Stimulated activated CD8-positive, alpha-beta memory T cell treated with anti-CD3 and anti-CD28 coated beads, Interleukin-12 subunit alpha, Interleukin-12 subunit beta, amount 100 ng/mL, for 24 hours (primary cell): ENCODE data around the gene LRRC26.

Source experiments
- DNase-seq: peaks from one replicate; pipeline ENCODE4 v3.0.0-alpha.2; 2020; ENCODE audit errors: extremely low read depth

The LRRC26 gene

DNA sequence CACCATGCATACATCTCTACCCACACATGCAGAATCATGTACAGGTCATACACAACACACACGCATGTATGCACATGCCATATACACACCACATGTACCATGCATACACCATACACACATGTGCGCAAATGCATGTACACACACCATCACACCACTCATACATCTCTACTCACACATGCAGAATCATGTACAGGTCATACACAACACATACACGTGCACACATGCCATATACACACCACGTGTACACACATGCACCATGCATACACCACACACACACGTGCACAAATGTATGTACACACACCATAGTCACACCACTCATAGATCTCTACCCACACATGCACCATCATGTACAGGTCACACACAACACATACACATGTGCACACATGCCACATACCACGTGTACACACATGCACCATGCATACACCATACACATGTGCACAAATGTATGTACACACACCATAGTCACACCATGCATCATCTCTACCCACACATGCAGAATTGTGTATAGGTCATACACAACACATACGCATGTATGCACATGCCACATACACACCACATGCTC lies 16.9 kb downstream of the LRRC26 start:
- DNase-seq, result no peak

DNA sequence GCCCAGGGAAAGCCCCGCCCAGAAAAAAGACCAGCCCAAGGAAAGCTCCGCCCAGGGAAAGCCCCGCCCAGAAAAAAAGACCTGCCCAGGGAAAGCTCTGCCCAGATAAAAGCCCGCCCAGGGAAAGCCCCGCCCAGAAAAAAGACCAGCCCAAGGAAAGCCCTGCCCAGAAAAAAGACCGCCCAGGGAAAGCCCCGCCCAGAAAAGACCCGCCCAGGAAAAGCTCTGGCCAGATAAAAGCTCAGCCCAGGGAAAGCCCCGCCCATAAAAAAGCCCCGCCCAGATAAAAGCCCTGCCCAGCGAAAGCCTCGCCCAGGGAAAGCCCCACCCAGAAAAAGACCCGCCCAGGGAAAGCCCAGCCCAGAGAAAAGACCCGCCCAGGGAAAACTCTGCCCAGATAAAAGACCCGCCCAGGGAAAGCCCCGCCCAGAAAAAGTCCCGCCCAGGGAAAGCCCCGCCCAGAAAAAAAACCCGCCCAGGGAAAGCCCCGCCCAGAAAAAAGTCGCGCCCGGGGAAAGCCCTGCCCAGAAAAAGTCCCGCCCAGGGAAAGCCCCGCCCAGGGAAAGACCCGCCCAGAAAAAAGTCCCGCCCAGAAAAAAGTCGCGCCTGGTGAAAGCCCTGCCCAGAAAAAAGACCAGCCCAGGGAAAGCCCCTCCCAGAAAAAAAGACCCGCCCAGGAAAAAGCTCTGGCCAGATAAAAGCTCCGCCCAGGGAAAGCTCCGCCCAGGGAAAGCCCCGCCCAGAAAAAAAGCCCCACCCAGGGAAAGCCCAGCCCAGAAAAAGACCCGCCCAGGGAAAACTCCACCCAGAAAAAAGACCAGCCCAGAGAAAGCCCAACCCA lies 19.0 kb downstream of the LRRC26 start:
- no peak for DNase-seq

DNA sequence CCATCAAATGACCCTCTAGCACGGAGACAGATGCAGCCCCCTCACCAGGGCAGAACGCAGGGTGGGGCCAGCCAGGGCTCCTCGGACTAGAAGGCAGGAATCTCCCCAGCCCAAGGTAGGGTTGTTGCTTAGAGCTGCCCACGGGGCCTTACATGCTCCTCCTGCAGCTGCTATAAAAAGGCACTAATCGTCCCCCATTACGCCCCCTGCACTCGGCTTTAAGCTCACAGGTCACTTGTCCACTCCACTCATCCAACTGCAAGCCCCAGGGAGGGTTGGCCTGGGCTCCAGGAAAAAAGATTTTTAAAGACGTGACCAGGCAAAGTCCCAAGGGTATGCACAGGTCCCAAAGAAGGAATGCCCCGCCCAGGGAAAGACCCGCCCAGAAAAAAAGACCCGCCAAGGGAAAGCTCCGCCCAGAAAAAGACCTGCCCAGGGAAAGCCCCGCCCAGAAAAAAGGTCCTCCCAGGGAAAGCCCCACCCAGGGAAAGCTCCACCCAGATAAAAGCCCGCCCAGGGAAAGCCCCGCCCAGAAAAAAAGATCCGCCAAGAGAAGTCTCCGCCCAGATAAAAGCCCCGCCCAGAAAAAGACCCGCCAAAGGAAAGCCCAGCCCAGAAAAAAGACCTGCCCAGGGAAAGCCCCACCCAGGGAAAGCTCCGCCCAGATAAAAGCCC lies 19.8 kb downstream of the LRRC26 start:
- DNase-seq, result no peak

DNA sequence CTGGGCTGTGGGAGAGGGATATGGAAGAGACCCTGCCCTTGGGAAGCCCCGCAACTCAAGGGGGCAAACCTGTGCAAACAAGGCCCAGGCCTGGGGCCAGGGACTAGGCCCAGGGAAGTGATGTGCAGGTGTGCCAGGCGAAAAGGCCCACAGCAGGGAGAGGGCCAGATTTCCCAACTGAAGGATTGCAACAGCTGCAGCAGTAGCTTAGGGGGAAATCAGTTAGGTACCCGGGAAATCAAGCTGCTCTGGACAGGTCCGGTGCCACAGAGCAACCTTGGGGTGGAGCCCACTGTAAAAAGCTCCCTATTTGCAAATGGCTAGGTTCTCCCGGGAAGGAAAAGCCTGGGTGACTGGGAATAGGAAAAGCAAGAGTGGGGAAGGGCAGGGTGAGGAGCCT lies 20.5 kb downstream of the LRRC26 start:
- no peak for DNase-seq

DNA sequence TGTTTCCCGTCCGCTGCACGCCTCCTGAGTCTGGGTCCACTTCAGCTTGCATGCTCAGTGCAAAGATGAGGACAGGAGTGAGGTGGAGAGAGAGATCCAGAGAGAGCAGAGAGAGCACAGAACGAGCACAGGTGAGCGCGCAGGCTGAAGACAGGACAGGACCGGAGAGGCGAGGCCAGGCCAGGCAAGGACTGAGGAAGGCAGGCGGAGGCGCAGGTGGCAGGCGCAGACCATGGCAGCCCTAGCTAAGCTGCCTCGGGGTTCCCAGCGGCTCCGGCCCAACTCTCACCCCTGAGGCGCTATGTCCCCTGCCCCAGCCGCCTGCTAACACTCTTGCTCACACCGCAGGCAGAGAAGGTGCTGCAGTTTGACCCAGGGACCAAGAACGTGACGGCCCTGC lies 21.2 kb downstream of the LRRC26 start:
- DNase-seq, result no peak

DNA sequence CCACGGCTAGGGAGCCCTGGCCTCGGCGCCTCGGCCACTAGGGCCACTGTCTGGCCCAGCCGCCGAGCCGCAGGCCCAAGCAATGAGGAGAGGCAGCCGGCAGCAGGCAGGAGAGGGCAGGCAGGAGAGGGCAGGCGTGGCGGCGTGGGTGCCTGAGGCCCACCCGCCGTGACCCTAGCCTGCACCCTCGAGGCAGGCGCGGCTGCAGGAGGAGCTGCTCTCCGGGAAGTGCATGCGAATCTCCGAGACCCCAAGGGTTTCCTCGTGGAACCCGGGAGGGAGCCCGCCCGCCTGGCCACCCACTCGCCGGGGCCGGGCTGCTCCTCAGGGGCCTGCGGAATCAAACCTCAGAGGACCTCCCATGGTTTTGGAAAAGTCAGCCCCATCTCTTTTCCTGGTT lies 21.6 kb downstream of the LRRC26 start:
- no peak for DNase-seq

DNA sequence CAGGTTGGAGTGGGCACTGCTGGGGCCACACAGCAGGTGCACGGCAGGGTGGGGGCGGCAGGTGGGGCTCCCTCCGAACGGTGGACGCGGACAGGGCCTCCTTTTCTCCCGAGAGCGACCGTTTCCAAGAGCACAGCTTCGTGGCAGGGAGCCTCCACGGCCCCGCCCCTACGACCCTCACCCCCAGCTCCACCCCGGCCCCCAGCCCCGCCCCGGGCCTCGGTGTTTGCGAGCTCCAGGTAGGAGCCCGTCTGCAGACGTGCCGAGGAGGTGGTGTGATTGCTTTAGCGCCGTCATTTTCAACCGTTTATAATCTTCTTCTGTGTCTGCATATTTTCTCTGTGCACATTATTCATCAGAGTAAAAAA lies 22.1 kb downstream of the LRRC26 start:
- no peak for DNase-seq

DNA sequence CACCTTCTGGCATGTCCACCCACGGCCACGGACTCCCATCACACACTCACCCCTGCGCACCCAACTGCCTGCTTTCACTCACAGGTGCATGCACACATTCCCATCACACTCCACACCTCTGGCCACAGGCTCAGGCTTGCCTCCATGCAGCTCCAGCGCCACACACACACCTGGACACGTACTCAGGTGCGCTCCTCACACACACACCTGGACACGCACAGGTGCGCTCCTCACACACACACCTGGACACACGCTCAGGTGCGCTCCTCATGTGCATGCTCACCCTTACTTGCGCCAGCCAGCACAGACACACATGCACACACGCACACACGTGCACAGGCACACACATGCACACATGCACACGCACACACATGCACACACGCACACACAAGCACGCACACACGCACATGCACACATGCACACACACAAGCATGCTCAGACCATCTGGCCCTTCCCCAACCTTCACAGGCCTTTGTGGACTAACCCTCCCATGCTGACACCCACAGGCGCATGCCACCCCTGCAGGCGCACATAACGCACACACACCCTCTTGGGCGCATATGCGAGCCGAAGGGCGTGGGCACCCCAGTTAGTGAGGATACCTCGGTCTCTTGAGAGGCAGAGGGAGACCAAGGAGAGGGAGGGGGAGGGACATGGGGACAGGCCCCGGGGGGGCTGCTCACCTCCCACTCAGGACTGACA lies 22.6 kb downstream of the LRRC26 start:
- no peak for DNase-seq

DNA sequence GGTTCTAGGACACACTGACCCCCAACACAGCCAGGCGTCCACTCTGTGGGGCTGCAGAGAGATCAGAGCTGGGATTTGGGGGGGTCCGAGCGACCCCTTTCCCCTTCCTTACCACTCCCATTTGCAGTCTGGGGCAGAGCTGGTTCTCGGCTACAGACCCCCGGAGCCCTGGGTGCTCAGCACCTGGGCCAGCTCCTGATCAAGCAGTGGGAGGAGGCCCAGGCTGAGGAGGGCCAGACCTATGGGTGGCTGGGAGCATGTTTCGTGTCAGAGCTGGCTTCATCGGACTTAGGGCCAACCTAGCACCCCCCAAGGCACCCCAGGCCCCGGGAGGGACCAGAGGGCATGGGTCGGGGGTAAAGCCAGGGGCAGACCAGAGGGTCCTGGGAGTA lies 23.3 kb downstream of the LRRC26 start:
- DNase-seq, result no peak

DNA sequence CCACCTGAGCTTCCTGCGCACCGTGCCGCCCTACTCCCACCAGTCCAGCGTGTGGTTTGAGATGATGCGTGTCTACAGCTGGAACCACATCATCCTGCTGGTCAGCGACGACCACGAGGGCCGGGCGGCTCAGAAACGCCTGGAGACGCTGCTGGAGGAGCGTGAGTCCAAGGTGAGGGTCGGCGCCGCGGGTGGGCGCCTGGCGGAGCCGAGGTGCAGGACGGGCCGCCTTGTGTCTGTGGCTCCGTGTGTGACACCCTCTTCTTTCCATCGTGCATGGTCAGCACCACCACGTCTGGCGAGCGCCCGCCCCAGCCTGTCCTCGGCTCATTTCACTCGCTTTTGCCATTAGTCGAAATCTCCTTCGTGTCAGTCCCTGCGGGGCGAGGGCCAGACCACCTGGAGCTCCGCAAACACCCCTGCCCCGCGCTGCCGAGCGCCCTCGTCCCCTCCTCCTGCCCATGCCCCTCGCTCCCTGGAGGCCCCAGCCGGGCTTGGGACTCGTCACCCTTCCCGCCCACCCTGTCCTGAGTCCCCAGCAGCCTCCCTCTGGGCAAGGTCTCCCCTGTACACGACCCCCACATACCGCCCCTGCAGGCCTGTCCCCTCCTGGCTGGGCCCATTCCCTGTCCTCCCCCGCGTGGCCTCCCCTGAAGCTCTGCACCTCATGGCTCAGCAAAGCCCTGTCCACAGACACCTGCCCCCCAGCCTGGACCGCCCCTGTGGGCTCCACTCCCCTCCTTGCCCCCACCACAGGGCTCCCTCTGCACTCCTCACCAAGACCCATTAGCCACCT lies 23.9 kb downstream of the LRRC26 start:
- no peak for DNase-seq

DNA sequence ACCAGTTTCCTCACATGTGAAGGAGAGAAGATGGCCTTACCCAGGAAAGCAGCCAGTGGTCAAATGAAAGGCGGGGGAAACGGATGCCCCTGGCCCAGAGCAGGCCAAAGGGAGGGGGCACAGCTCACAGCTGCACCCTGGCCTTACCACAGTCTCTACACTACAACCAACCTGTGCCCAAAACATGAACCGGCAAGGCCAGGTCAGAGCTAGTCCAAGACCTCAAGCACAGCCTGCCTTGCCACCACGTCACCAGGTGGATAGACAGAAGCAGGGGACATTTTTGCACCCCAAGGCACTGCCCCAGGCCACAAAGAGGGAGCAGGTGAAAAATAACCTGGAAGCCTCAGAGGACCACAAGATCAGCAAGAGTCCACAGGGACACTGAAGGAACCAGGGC lies 26.4 kb downstream of the LRRC26 start:
- DNase-seq, result no peak

DNA sequence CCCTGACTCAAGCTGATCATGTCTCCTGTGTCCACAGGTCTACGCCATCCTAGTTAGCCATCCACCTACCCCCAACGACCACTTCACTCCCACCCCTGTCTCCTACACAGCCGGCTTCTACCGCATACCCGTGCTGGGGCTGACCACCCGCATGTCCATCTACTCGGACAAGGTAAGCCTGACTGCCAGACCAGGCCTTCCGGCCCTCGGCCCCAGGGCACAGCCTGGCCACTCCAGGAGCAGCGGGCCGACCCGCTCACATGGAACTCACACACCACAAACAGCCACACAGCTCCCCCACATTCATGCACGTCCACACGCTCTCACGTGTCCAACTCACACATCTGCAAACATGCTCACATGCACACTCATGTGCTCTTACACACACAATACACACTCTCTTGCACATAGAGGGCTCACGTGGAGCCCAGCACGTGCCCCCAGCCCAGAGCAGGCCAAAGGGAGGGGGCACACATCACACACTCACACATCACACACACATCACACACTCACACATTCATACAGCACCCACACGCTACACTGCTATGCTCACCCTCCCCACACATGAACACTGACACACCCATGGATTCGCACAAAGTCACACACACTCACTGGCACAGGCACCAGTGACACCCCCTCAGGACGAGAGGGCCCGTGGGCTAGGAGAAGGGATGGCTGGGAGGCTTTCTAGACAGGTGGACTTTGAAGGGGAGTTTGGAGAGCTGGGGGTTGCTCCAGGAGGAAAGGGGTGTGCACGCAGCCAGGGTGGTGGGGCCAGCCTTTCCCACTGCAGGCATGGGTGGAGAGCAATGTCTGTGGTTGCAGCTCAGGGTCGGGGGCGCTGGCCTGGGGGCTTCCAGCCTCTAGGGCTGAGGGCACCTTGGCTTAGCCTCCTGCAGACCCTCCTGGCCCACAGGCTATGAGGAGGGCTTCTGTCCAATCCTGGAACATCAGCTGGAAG lies 27.6 kb downstream of the LRRC26 start:
- DNase-seq, result no peak

DNA sequence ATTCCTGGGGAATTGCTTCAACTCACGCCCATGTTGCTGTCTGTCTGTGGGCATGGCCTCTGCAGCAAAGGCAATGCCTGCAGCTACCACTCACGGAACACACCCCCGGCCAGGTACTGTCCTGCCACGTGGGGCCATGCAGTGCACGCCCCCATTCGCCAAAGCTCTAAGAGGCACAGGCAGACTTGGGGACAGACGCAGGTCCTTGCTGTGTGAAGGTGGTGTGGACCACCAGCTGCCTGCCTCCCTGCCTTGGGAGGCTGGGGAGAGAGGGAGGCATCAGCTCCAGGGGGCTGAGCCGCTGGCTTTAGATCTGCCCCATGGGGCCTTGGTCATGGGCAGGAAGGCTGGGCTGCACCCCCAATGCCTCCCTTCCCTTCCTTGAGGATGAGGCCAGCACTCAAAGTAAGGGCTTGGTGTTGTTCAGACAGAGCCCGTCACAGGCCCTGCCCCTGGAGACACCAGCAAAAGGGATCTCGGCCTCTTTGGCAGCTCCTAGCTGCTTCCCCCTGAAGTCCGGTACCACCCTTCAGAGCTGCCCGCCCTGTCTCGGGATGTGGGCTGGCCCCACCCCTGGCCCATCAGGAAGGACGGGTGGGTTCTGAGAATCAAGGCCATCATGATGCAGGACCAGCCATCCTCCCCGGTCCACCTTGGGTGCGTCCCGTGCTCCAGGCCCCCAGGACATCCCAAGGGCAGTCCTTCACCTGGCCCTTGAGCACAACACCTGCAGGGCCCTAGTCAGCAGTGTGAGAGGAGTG lies 28.6 kb downstream of the LRRC26 start:
- no peak for DNase-seq

DNA sequence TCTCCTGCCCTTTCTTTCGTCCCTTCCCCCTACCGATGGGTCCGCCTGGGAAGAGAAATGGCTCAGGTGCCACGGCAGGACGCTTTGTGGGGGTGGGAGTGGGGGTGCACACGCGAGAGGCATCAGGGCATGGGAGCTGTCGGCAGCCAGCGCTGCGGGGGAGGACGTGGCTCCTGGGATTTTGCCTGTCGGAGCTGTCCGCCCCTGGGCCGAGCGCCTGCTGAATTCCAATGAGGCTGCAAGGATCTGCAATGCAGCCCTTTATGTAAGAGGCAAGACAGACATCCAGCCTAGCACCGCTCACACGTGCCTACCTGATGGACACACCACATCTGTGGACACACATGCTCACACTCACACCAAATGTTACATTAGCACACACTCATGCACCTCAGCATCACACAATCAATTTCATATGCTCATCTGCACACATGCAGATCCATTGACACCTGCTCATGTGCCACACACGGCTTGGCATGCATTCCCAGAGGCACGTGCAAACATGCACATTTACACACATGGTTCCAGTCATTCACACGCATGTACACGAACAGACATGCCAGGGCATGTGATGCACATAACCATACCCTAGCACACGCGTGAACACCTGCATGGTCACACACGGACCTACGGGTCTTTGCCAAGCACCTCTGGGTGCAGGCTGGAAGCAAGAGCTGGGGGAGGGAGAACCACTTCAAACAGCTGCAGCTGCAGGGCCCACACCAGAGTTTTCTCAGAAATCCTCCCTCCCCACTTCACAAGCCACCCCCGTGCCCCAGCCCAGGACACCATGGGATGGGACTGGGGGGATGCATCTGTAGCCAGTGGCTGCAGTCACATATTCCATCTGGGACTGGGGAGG lies 29.5 kb downstream of the LRRC26 start:
- no peak for DNase-seq

DNA sequence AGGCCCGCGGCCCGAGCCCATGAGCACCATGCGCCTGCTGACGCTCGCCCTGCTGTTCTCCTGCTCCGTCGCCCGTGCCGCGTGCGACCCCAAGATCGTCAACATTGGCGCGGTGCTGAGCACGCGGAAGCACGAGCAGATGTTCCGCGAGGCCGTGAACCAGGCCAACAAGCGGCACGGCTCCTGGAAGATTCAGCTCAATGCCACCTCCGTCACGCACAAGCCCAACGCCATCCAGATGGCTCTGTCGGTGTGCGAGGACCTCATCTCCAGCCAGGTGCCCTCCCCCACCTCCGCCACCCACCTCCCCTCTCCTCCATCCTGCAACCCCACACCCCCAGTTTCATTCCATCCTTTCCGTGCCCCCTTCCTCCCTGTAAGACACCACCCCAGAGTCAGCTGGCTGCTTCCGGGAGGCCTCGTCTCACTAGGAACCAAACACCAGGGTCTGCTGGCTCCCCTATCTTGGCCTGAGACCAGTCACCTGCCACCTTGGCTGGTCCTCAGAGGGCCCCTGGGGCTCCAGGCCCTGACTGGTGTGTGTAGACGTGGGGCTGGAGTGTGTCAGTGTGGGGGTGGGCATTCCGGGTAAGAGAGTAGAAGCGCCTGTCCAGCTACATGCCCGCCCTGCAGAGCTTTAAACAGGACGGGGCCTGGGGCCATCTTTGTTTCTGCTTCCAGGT lies 30.2 kb downstream of the LRRC26 start:
- DNase-seq, result no peak

DNA sequence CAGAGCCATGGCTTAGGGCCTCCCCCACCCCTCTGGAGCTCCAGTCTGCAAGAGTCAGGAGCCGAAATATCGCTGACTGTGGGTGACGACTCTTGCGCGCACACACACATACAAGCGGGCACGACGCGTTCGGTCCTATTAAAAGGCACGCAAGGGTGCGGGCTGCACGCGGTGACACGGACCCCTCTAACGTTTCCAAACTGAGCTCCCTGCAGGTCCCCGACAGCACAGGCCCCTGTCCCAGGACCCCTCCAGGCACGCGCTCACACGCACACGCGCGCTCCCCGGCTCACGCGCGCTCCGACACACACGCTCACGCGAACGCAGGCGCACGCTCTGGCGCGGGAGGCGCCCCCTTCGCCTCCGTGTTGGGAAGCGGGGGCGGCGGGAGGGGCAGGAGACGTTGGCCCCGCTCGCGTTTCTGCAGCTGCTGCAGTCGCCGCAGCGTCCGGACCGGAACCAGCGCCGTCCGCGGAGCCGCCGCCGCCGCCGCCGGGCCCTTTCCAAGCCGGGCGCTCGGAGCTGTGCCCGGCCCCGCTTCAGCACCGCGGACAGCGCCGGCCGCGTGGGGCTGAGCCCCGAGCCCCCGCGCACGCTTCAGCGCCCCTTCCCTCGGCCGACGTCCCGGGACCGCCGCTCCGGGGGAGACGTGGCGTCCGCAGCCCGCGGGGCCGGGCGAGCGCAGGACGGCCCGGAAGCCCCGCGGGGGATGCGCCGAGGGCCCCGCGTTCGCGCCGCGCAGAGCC lies 31.0 kb downstream of the LRRC26 start, which contains the start of gene GRIN1:
TSS of gene GRIN1 (plus strand) at position 433 of the 746 bp plus-strand sequence. CDS start 333 bp downstream, outside the sequence.
- DNase-seq, result no peak

DNA sequence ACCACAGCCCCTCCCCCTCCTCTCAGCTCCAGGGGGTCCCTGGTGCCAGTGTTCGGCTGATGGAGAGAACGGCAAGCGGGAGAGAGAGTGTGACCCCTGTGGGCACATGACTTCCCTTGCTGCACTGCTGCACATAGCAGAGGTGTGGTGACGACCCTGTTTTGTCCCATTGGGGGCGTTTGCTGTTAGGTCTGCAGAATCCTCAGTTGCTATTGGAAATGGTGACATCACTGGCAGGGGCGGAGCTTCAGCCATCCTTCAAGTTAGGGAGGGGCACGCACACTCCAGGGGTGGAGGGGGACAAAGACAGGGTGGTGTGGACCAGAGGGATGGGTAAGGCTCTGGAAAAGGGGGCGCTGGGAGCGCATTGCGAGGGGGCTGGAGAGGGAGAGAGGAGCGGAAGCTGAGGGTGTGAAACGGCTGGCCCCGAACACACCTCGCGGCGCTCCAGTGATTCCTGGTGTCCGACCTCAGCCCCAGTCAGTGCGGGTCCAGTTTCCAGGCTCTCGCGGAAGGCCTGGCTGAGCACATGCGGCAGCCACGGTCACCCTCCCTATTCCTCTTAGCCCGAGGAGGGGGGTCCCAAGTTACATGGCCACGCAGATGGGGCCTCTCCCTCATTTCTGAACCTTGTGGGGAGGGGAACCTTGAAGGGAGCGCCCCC lies 31.7 kb downstream of the LRRC26 start:
- DNase-seq, result no peak
